Measurements from ENCODE around the gene ATP2B3. TPM values are rescaled to one million over a fixed set of nuclear protein-coding genes. Genes with fewer than 3 reads are reported as not detected.
A peak's percentile ranks its signal among the peaks of the same experiment; 100 is the strongest.

Gene ATP2B3
- total RNA-seq, 1 experiment from 2014 or later: 0.21 TPM

- Histone ChIP-seq H3K27me3 (ENCODE audit: control insufficient read depth, insufficient read depth, low read length) (no peaks in the 10 kb centered on the region), H3K36me3 (ENCODE audit: control insufficient read depth, insufficient read depth, low read length) (no peaks in the 10 kb centered on the region), H3K4me3 (ENCODE audit: low read depth in 2 of 2, low read length in 2 of 2) (no peak overlapping the region), H3K9me3 (ENCODE audit: control insufficient read depth, insufficient read depth, low read depth, low read length) (no peaks in the 10 kb centered on the region), H3K27ac (ENCODE audit: low read length) (no peak overlapping the region), H3K4me1 (ENCODE audit: control insufficient read depth, insufficient read depth, low read length) (peaks cover 29% of the 10 kb centered on the region)
- ChIA-PET CTCF (no interaction called here), POLR2A (no interaction called here)
- DNase-seq (ENCODE audit: low read depth, low spot score): no peak
- in situ Hi-C loops (cut with HindIII; ENCODE audit: low pct_unique_long_range_greater_than_20kb, low sequenced_read_pairs): no loop called here
- ATAC-seq: no peak
- no peak for TF ChIP-seq REST (IDR thresholded peaks at IDR 0.05; ENCODE audit: insufficient read depth in 1 of 2, low read depth in 2 of 2, low read length in 1 of 2)
- TF ChIP-seq SIN3A (IDR thresholded peaks at IDR 0.05; ENCODE audit: borderline replicate concordance, insufficient read depth, low read depth, low read length): no peak
- TF ChIP-seq POLR2AphosphoS5 (IDR thresholded peaks at IDR 0.05; ENCODE audit: low read depth, low read length): no peak
- TF ChIP-seq TCF7L2 (IDR thresholded peaks at IDR 0.05; ENCODE audit: low read depth, low read length): no peak
- TF ChIP-seq CTCF (IDR thresholded peaks at IDR 0.05): no peak
- intact Hi-C loops (cut with micrococcal nuclease; ENCODE audit: unreplicated experiment): no loop called here
- no TSS peak for BruUV-seq (replicated peaks)
These were observed 31.9 kb upstream of the ATP2B3 start for GRCh38 chrX:153485396-153486080.

- POLR2A ChIA-PET: no interaction called here
- in situ Hi-C loops (cut with HindIII; ENCODE audit: low pct_unique_long_range_greater_than_20kb, low sequenced_read_pairs) (no loop called here), intact Hi-C loops (cut with micrococcal nuclease; ENCODE audit: unreplicated experiment) (no loop called here)
- no peak for TF ChIP-seq SIN3A (IDR thresholded peaks at IDR 0.05; ENCODE audit: borderline replicate concordance, insufficient read depth, low read depth, low read length)
- TF ChIP-seq TCF7L2 (IDR thresholded peaks at IDR 0.05; ENCODE audit: low read depth, low read length): no peak
- Histone ChIP-seq H3K27ac (ENCODE audit: low read length) (no peak overlapping the region), H3K36me3 (ENCODE audit: control insufficient read depth, insufficient read depth, low read length) (no peaks in the 10 kb centered on the region), H3K4me3 (ENCODE audit: low read depth in 2 of 2, low read length in 2 of 2) (no peak overlapping the region), H3K4me1 (ENCODE audit: control insufficient read depth, insufficient read depth, low read length) (peaks cover 32% of the 10 kb centered on the region), H3K27me3 (ENCODE audit: control insufficient read depth, insufficient read depth, low read length) (no peaks in the 10 kb centered on the region), H3K9me3 (ENCODE audit: control insufficient read depth, insufficient read depth, low read depth, low read length) (no peaks in the 10 kb centered on the region)
- DNase-seq (ENCODE audit: low read depth, low spot score) (no peak), ATAC-seq (no peak)
- CTCF ChIA-PET: no interaction called here
- no TSS peak for BruUV-seq (replicated peaks)
These were observed 31.3 kb upstream of the ATP2B3 start for GRCh38 chrX:153486171-153486570.

- TF ChIP-seq TCF7L2 (IDR thresholded peaks at IDR 0.05; ENCODE audit: low read depth, low read length): no peak
- TF ChIP-seq POLR2AphosphoS5 (IDR thresholded peaks at IDR 0.05; ENCODE audit: low read depth, low read length): no peak
- no peak for TF ChIP-seq SIN3A (IDR thresholded peaks at IDR 0.05; ENCODE audit: borderline replicate concordance, insufficient read depth, low read depth, low read length)
- TF ChIP-seq REST (IDR thresholded peaks at IDR 0.05; ENCODE audit: insufficient read depth in 1 of 2, low read depth in 2 of 2, low read length in 1 of 2): no peak
- TF ChIP-seq CTCF (IDR thresholded peaks at IDR 0.05): no peak
- POLR2A ChIA-PET: no interaction called here
- peaks cover 39% of the 10 kb centered on the region for H3K4me1 ChIP-seq (ENCODE audit: control insufficient read depth, insufficient read depth, low read length)
- H3K9me3 ChIP-seq (ENCODE audit: control insufficient read depth, insufficient read depth, low read depth, low read length): no peaks in the 10 kb centered on the region
- CTCF ChIA-PET: no interaction called here
- no peak for ATAC-seq
- H3K36me3 ChIP-seq (ENCODE audit: control insufficient read depth, insufficient read depth, low read length): no peaks in the 10 kb centered on the region
- no peak overlapping the region for H3K4me3 ChIP-seq (ENCODE audit: low read depth in 2 of 2, low read length in 2 of 2)
- H3K27ac ChIP-seq (ENCODE audit: low read length): peak overlapping the region; percentile 66; the same call in 1 of the 2 replicates
- no peak for DNase-seq (ENCODE audit: low read depth, low spot score)
- BruUV-seq (replicated peaks): no TSS peak
- intact Hi-C loops (cut with micrococcal nuclease; ENCODE audit: unreplicated experiment): no loop called here
- in situ Hi-C loops (cut with HindIII; ENCODE audit: low pct_unique_long_range_greater_than_20kb, low sequenced_read_pairs): no loop called here
- H3K27me3 ChIP-seq (ENCODE audit: control insufficient read depth, insufficient read depth, low read length): no peaks in the 10 kb centered on the region
These were observed 29.8 kb upstream of the ATP2B3 start for GRCh38 chrX:153487590-153488071.

Data from Panc1 (cell line).